MM.1S (cell line): Measurements from ENCODE around the gene FBLN1.

Experiments used
- DNase-seq: peaks from one replicate; pipeline ENCODE4 v3.0.0-alpha.2; 2015
- H2AFZ ChIP-seq: fragments of 300-600 bp; sonication (generic); 2 replicates; pipeline ENCODE4 v1.6.0; 2016; ENCODE audit warnings: antibody characterized with exemption, low read length
- H3F3A ChIP-seq: fragments of 300-600 bp; sonication (generic); 2 replicates; pipeline ENCODE4 v1.6.1; 2016; ENCODE audit warnings: mild to moderate bottlenecking, antibody characterized with exemption, low read length, moderate library complexity, mixed read lengths; ENCODE audit not compliant: insufficient read depth
- H3K27ac ChIP-seq: fragments of 300-600 bp; sonication (generic); 2 replicates; pipeline ENCODE4 v1.5.1; 2016; ENCODE audit warnings: mild to moderate bottlenecking, low read length
- H3K27me3 ChIP-seq: fragments of 300-600 bp; sonication (generic); replicated peaks from 2 replicates; pipeline ENCODE4 v1.6.0; 2016; ENCODE audit warnings: low read length; ENCODE audit not compliant: insufficient read depth
- H3K36me3 ChIP-seq: fragments of 300-600 bp; sonication (generic); replicated peaks from 2 replicates; pipeline ENCODE4 v1.6.1; 2016; ENCODE audit warnings: mild to moderate bottlenecking, low read length, mixed read lengths; ENCODE audit not compliant: insufficient read depth
- H3K4me1 ChIP-seq: fragments of 300-600 bp; sonication (generic); 2 replicates; pipeline ENCODE4 v1.6.1; 2016; ENCODE audit warnings: low read length, mixed read lengths
- H3K4me2 ChIP-seq: fragments of 300-600 bp; sonication (generic); 2 replicates; pipeline ENCODE4 v1.6.0; 2016; ENCODE audit warnings: low read depth, low read length
- H3K4me3 ChIP-seq: fragments of 300-600 bp; sonication (generic); 2 replicates; pipeline ENCODE4 v1.5.1; 2016; ENCODE audit warnings: low read length, mixed read lengths
- H3K79me2 ChIP-seq: fragments of 300-600 bp; sonication (generic); 2 replicates; pipeline ENCODE4 v1.6.1; 2016; ENCODE audit warnings: mixed run types, low read length, mixed read lengths
- H3K9ac ChIP-seq: fragments of 300-600 bp; sonication (generic); 2 replicates; pipeline ENCODE4 v1.6.1; 2016; ENCODE audit warnings: low read length, mixed read lengths
- H3K9me2 ChIP-seq: fragments of 300-600 bp; sonication (generic); replicated peaks from 2 replicates; pipeline ENCODE4 v1.6.1; 2016; ENCODE audit warnings: mild to moderate bottlenecking, low read length, mixed read lengths; ENCODE audit not compliant: insufficient read depth
- H3K9me3 ChIP-seq: fragments of 300-600 bp; sonication (generic); replicated peaks from 2 replicates; pipeline ENCODE4 v1.6.1; 2016; ENCODE audit warnings: mild to moderate bottlenecking, low read length, mixed read lengths; ENCODE audit not compliant: insufficient read depth
- H4K20me1 ChIP-seq: fragments of 300-600 bp; sonication (generic); 2 replicates; pipeline ENCODE4 v1.6.1; 2016; ENCODE audit warnings: mild to moderate bottlenecking, low read length, moderate library complexity, mixed read lengths; ENCODE audit not compliant: insufficient read depth
- CTCF ChIP-seq: fragments of 300-600 bp; sonication (generic); IDR thresholded peaks from 2 replicates; pipeline ENCODE4 v1.5.1; 2016; ENCODE audit warnings: antibody characterized with exemption, low read length, mixed read lengths
- EZH2 ChIP-seq: fragments of 300-600 bp; sonication (generic); optimal IDR thresholded peaks from 2 replicates; pipeline ENCODE3; 2017; ENCODE audit warnings: low read depth, mild to moderate bottlenecking, antibody characterized with exemption, low read length, mixed read lengths
- EZH2phosphoT487 ChIP-seq: fragments of 300-600 bp; sonication (generic); IDR thresholded peaks from 2 replicates; pipeline ENCODE4 v1.6.1; 2018; ENCODE audit warnings: antibody characterized with exemption, low read length

The FBLN1 gene

DNA sequence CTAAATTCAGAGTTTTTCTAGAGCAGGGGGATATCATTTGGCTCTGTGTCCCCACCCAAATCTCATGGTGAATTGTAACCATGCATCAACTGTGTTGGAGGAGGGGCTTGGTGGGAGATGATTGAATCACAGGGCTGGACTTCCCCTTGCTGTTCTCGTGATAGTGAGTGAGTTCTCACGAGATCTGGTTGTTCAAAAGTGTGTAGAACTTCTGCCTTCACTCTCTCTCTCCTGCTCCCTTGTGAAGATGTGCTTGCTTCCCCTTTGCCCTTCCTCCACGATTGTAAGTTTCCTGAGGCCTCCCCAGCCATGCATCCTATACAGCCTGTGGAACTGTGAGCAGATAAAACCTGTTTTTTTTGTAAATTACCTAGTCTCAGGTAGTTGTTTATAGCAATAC lies 22.0 kb upstream of the FBLN1 start:
- Histone ChIP-seq H3K9me2 (no peaks in the 10 kb centered on the region), H3K36me3 (no peaks in the 10 kb centered on the region), H3K4me1 (no peaks in the 10 kb centered on the region), H3K9me3 (no peaks in the 10 kb centered on the region), H4K20me1 (no peaks in the 10 kb centered on the region), H3F3A (no peaks in the 10 kb centered on the region), H2AFZ (no peak overlapping the region), H3K4me3 (no peak overlapping the region), H3K79me2 (no peaks in the 10 kb centered on the region), H3K27me3 (peaks cover 68% of the 10 kb centered on the region), H3K4me2 (no peak overlapping the region), H3K27ac (no peak overlapping the region), H3K9ac (no peak overlapping the region)
- no peak for TF ChIP-seq EZH2phosphoT487
- no peak for TF ChIP-seq CTCF
- no peak for TF ChIP-seq EZH2
- DNase-seq, result no peak

DNA sequence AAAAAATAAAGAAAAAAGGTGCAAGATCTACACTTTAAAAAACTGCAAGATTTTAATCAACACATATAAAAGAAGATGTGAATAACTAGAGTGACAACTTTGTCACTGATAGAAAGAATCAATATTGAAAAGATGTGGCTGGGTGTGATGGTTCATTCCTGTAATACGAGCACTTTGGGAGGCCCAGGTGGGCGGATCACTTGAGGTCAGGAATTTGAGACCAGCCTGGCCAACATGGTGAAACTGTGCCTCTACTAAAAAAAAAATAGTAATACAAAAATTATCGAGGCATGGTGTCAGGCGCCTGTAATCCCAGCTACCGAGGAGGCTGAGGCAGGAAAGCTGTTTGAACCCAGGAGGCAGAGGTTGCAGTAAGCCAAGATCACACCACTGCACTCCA lies 21.0 kb upstream of the FBLN1 start:
- no peak overlapping the region for H3K4me2 ChIP-seq
- no peaks in the 10 kb centered on the region for H3K4me1 ChIP-seq
- no peaks in the 10 kb centered on the region for H3K9me3 ChIP-seq
- no peak for TF ChIP-seq EZH2phosphoT487
- TF ChIP-seq CTCF, result no peak
- no peak for TF ChIP-seq EZH2
- H3K27ac ChIP-seq, result no peak overlapping the region
- peaks cover 64% of the 10 kb centered on the region for H3K27me3 ChIP-seq
- no peak overlapping the region for H2AFZ ChIP-seq
- no peaks in the 10 kb centered on the region for H4K20me1 ChIP-seq
- no peaks in the 10 kb centered on the region for H3F3A ChIP-seq
- H3K36me3 ChIP-seq, result no peaks in the 10 kb centered on the region
- DNase-seq, result no peak
- H3K9me2 ChIP-seq, result no peaks in the 10 kb centered on the region
- no peak overlapping the region for H3K9ac ChIP-seq
- H3K4me3 ChIP-seq, result no peak overlapping the region
- H3K79me2 ChIP-seq, result no peaks in the 10 kb centered on the region

DNA sequence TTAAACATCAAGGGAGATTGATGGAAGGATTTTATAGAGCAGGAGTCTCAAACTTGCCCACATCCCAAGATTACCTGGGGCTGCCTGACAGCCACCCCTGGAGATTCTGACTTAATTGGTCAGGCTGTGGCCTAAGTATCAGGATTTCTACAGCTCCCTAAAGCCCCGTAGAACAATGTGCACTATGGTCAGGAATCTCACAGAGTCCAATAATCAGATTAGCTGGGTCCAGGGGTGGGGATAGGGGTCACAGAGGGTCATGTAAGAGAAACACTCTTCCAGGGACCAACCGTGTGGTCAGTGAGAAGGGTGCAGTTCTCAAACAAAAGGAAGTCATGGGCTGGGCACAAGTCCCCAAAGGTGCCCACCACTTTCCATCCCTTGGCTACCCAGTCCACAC lies 20.5 kb upstream of the FBLN1 start:
- Histone ChIP-seq H3K4me3 (no peak overlapping the region), H3K27me3 (peaks cover 62% of the 10 kb centered on the region), H4K20me1 (no peaks in the 10 kb centered on the region), H2AFZ (no peak overlapping the region), H3K79me2 (no peaks in the 10 kb centered on the region), H3K9ac (no peak overlapping the region), H3K27ac (no peak overlapping the region), H3K4me1 (no peaks in the 10 kb centered on the region), H3K9me2 (no peaks in the 10 kb centered on the region), H3K36me3 (no peaks in the 10 kb centered on the region), H3F3A (no peaks in the 10 kb centered on the region), H3K4me2 (no peak overlapping the region), H3K9me3 (no peaks in the 10 kb centered on the region)
- no peak for TF ChIP-seq EZH2
- TF ChIP-seq EZH2phosphoT487, result no peak
- no peak for TF ChIP-seq CTCF
- no peak for DNase-seq

DNA sequence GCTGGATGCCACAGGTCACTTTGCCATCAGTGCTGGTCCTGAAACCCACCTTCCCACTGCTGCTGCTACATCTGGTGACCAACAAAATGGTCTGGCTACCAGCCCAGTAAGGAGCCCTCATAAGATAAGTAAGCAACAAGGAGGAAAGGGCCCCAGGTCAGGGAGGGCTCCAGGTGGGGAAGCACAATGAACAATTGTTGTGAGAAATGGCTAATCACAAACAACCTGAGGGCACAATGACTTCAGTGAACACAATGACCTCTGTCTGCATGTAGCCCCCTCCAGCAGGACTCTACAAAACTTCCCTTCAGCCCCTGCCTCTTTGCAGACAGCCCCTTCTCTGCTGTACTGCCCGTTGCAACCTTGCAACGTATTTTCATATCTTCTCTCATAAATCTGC lies 19.4 kb upstream of the FBLN1 start:
- TF ChIP-seq EZH2 (no peak), EZH2phosphoT487 (no peak), CTCF (no peak)
- H3K4me3 ChIP-seq, result no peak overlapping the region
- H3K9ac ChIP-seq, result no peak overlapping the region
- H3K79me2 ChIP-seq, result no peaks in the 10 kb centered on the region
- H3K9me3 ChIP-seq, result no peaks in the 10 kb centered on the region
- H2AFZ ChIP-seq, result no peak overlapping the region
- no peak for DNase-seq
- H3K4me1 ChIP-seq, result no peaks in the 10 kb centered on the region
- peaks cover 62% of the 10 kb centered on the region for H3K27me3 ChIP-seq
- no peaks in the 10 kb centered on the region for H4K20me1 ChIP-seq
- H3K36me3 ChIP-seq, result no peaks in the 10 kb centered on the region
- no peak overlapping the region for H3K4me2 ChIP-seq
- no peaks in the 10 kb centered on the region for H3F3A ChIP-seq
- no peaks in the 10 kb centered on the region for H3K9me2 ChIP-seq
- no peak overlapping the region for H3K27ac ChIP-seq
